ENCODE results near the gene CD22. TPM values are rescaled to one million over a fixed set of nuclear protein-coding genes. Genes with fewer than 3 reads are reported as not detected.
A peak's percentile ranks its signal among the peaks of the same experiment; 100 is the strongest.
"Not testable (repeated sequence)": the region's sequence is repeated elsewhere in the genome, so short reads cannot be mapped to it uniquely, and the experiment has no call there.

CD22 gene
- total RNA-seq, 1 experiment from 2014 or later, result not detected

DNA sequence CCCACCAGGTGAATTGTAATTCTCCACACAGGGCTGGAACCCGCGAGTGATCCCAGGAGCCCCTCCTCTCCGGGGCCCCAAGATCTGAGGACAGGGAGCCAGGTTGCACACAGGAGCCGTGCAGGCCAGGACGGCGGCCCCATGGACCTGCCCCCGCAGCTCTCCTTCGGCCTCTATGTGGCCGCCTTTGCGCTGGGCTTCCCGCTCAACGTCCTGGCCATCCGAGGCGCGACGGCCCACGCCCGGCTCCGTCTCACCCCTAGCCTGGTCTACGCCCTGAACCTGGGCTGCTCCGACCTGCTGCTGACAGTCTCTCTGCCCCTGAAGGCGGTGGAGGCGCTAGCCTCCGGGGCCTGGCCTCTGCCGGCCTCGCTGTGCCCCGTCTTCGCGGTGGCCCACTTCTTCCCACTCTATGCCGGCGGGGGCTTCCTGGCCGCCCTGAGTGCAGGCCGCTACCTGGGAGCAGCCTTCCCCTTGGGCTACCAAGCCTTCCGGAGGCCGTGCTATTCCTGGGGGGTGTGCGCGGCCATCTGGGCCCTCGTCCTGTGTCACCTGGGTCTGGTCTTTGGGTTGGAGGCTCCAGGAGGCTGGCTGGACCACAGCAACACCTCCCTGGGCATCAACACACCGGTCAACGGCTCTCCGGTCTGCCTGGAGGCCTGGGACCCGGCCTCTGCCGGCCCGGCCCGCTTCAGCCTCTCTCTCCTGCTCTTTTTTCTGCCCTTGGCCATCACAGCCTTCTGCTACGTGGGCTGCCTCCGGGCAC is 22.6 kb downstream of the CD22 start:
- in situ Hi-C loops (cut with HindIII; ENCODE audit: low sequenced_read_pairs), result loop anchor here (5.0 kb wide), 1 partner anchor 81 kb away; no protein-coding TSS in a partner anchor
- DNase-seq (ENCODE audit: low spot score), result no peak

DNA sequence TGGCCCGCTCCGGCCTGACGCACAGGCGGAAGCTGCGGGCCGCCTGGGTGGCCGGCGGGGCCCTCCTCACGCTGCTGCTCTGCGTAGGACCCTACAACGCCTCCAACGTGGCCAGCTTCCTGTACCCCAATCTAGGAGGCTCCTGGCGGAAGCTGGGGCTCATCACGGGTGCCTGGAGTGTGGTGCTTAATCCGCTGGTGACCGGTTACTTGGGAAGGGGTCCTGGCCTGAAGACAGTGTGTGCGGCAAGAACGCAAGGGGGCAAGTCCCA is 23.1 kb downstream of the CD22 start:
- in situ Hi-C loops (cut with HindIII; ENCODE audit: low sequenced_read_pairs), result loop anchor here (5.0 kb wide), 1 partner anchor 80 kb away; no protein-coding TSS in a partner anchor
- no peak for DNase-seq (ENCODE audit: low spot score)

- in situ Hi-C loops (cut with HindIII; ENCODE audit: low sequenced_read_pairs), result loop anchor here (5.0 kb wide), 1 partner anchor 80 kb away; no protein-coding TSS in a partner anchor
- DNase-seq (ENCODE audit: low spot score), result peak; percentile 64
Measured at GRCh38 chr19:35352448-35353304, 23.7 kb downstream of the CD22 start.

- DNase-seq (ENCODE audit: low spot score), result no peak
- in situ Hi-C loops (cut with HindIII; ENCODE audit: low sequenced_read_pairs), result loop anchor here (5.0 kb wide), 1 partner anchor 79 kb away; no protein-coding TSS in a partner anchor
Measured at GRCh38 chr19:35353635-35354034, 24.6 kb downstream of the CD22 start.

- in situ Hi-C loops (cut with HindIII; ENCODE audit: low sequenced_read_pairs), result loop anchor here (5.0 kb wide), 1 partner anchor 77 kb away; no protein-coding TSS in a partner anchor
Measured at GRCh38 chr19:35354898-35355297, 25.9 kb downstream of the CD22 start.

DNA sequence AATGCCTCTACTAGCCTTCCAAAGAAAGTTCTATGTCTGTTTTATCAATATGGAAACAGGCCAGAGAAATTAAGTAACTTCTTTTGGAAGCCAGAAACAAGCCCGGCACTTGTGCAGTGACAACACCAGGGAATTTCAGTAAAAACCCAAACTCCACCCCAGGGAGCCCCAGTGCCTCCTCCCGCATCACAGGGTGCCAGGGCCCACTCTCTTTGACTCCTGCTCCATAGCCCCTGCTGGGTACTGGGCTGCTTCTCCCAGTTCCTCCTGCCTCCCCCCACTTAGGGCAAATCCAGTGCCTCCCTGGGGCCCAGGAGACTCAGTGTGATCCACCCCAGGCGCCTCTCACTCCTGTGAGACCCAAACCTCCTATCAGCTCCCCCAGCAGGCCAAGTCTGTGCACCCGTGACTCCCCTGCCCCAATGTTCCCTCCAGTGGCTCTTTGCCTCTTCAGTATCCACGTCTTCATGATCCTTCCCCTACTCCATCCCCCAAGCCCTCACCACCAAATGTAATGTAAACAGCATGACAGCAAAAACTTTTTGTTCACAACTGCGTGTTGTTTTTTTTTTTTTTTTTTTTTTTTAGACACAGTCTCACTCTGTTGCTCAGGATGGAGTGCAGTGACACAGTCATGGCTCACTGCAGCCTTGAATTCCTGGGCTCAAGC is 26.9 kb downstream of the CD22 start:
- no peak for DNase-seq (ENCODE audit: low spot score)
- in situ Hi-C loops (cut with HindIII; ENCODE audit: low sequenced_read_pairs), result no loop called here

More at GRCh38 chr19:35354898-35355297, 25.9 kb downstream of the CD22 start:
- no peak for DNase-seq (ENCODE audit: low spot score)

- no peak for DNase-seq (ENCODE audit: low spot score)
- in situ Hi-C loops (cut with HindIII; ENCODE audit: low sequenced_read_pairs), result no loop called here
Measured at GRCh38 chr19:35357867-35358573, 29.0 kb downstream of the CD22 start, which contains the start of gene FFAR3. FFAR3 (plus strand) TSS chr19:35358460; CDS start chr19:35358891, 431 bp downstream.

DNA sequence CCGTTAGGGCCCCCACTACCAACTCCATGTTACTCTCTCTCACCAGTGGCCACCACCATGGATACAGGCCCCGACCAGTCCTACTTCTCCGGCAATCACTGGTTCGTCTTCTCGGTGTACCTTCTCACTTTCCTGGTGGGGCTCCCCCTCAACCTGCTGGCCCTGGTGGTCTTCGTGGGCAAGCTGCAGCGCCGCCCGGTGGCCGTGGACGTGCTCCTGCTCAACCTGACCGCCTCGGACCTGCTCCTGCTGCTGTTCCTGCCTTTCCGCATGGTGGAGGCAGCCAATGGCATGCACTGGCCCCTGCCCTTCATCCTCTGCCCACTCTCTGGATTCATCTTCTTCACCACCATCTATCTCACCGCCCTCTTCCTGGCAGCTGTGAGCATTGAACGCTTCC is 29.8 kb downstream of the CD22 start:
- DNase-seq (ENCODE audit: low spot score); in situ Hi-C loops (cut with HindIII; ENCODE audit: low sequenced_read_pairs): not testable (repeated sequence)

- DNase-seq (ENCODE audit: low spot score); in situ Hi-C loops (cut with HindIII; ENCODE audit: low sequenced_read_pairs): not testable (repeated sequence)
Measured at GRCh38 chr19:35359395-35359794, 30.4 kb downstream of the CD22 start.

- DNase-seq (ENCODE audit: low spot score); in situ Hi-C loops (cut with HindIII; ENCODE audit: low sequenced_read_pairs): not testable (repeated sequence)
Measured at GRCh38 chr19:35360081-35360480, 31.1 kb downstream of the CD22 start.

GRCh38 chr19:35360880-35361420 is 32.0 kb downstream of the CD22 start:
- in situ Hi-C loops (cut with HindIII; ENCODE audit: low sequenced_read_pairs), result no loop called here

DNA sequence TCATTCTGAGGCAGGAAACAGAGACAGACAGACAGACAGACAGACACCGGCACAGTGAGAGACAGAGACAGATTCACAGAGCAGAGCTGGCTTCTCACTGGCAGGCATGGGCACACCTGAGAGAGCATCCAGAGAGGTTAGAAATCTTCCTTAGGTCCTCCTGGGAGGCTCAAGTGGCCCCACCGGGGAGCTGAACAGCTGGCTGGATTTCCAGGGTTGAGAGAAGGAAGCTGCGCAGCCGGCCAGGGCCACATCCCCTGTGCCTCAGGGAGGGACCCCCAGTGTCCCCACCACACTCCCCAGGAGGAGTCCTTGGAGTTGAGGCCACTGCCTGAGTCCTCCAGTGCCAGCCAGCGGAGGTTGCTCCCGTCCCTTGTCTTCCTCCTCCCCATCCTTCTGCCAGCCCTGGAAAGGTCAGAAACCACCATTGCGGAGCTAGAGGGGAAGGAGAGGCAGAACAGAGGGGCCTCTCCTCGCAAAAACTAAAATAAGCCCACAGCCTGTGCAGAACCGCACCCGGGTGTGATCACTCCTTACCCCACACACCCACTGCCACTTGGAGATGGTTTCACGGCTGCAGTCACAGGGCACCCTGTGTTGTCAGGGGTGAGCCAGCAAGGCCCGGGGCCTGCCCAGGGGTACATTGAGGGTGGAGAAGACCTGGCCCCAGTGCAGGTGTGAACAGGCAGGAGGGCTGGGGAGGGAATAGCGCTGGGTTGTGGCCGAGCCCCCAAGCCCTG is 33.4 kb downstream of the CD22 start:
- no peak for DNase-seq (ENCODE audit: low spot score)
- in situ Hi-C loops (cut with HindIII; ENCODE audit: low sequenced_read_pairs), result no loop called here

More at GRCh38 chr19:35360880-35361420, 32.0 kb downstream of the CD22 start:
- no peak for DNase-seq (ENCODE audit: low spot score)

DNA sequence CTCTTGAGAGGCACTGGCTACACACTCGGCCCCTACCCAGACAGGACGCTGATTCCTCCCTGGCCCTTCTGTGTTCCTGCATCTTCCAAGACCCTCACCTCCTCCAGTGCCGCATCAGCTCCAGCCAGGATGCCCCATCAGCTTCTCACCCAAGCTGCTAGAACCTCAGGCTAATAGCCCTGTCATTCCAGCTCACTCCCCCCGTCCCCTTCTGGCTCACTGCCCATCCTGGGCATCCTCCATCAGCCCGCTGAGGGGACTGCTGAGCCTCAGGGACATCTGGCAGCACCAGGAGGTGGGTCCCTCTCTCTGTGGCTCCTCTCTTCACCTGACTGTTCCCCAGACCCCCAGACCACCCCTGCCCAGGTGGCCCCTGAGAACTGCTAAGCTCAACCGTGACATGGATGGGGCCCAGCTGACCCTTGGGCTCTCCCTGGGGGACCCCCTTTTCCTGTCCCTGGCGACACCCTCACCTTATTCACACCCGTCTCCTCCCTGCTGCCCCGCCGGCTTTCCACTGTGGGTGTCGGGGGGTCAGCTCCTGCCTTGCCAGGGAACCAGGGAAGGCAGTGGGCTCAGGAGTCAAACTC is 34.1 kb downstream of the CD22 start:
- in situ Hi-C loops (cut with HindIII; ENCODE audit: low sequenced_read_pairs), result no loop called here
- no peak for DNase-seq (ENCODE audit: low spot score)

DNA sequence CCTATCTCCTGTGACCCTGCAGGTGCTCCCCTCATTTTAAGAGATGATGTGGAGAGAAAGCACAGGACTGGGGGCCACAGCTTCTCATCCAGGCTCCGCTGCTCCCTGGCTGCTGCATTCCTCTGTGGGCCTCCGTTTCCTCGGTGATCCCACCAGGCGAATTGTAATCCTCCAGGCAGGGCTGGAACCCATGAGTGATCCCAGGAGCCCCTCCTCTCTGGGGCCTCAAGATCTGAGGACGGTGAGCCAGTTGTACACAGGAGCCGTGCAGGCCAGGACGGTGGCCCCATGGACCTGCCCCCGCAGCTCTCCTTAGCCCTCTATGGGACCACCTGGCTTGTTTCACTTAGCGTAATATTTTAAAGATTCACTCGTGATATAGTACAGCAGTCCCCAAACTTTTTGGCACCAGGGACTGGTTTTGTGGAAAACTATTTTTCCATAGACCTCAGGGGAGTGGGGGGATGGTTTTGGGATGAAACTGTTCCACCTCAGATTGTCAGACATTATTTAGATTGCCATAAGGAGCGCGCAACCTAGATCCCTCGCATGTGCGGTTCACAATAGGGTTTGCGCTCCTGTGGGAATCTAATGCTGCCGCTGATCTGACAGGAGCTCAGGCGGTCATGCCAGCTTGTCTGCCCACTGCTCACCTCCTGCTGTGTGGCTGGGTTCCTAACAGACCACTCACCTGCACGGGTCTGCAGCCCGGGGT is 34.9 kb downstream of the CD22 start:
- in situ Hi-C loops (cut with HindIII; ENCODE audit: low sequenced_read_pairs), result no loop called here
- DNase-seq (ENCODE audit: low spot score), result no peak

- DNase-seq (ENCODE audit: low spot score), result no peak
- in situ Hi-C loops (cut with HindIII; ENCODE audit: low sequenced_read_pairs), result no loop called here
Measured at GRCh38 chr19:35365303-35365702, 36.3 kb downstream of the CD22 start.

GRCh38 chr19:35368378-35368777 is 39.4 kb downstream of the CD22 start:
- no peak for DNase-seq (ENCODE audit: low spot score)
- in situ Hi-C loops (cut with HindIII; ENCODE audit: low sequenced_read_pairs), result no loop called here

- no peak for DNase-seq (ENCODE audit: low spot score)
- in situ Hi-C loops (cut with HindIII; ENCODE audit: low sequenced_read_pairs), result no loop called here
Measured at GRCh38 chr19:35369522-35369921, 40.5 kb downstream of the CD22 start.
